IMR-90 (cell line): ENCODE results near the gene SLC38A9. TPM values are rescaled to one million over a fixed set of nuclear protein-coding genes. Genes with fewer than 3 reads are reported as not detected.

Experiments used
- ATAC-seq: fragments of 200-7000 bp; cut with Tn5 transposase; 2 replicates; pipeline ENCODE4 v1.9.1; 2020; ENCODE audit warnings: low read depth, mild to moderate bottlenecking, moderate library complexity
- BruUV-seq: library from RNA; stranded (reverse); fragments of 400-500 nt; replicated peaks from 2 replicates; lab custom pipeline; 2021; lab: Mats Ljungman, UMichigan
- CTCF ChIA-PET: fragments of 300-600 bp; formaldehyde crosslinking; extraction: SDS; loops from one replicate; lab custom pipeline; 2021; ENCODE audit warnings: antibody characterized with exemption; lab: Yijun Ruan, JAX
- POLR2A ChIA-PET: fragments of 300-600 bp; sonication (Branson Sonifier 250); formaldehyde crosslinking; loops from one replicate; lab custom pipeline; 2022; ENCODE audit warnings: antibody characterized with exemption; ENCODE audit not compliant: unreplicated experiment; lab: Charles Lee
- DNase-seq: peaks from one replicate; pipeline ENCODE4 v3.0.0; 2013
- H2AFZ ChIP-seq: replicated peaks from 2 replicates; pipeline ENCODE3; 2013; ENCODE audit warnings: low read length, mild to moderate bottlenecking; ENCODE audit not compliant: poor library complexity
- H2AK5ac ChIP-seq: 2 replicates; pipeline ENCODE4 v1.6.1; 2013; ENCODE audit warnings: low read depth, low read length, inconsistent platforms
- H2AK9ac ChIP-seq: replicated peaks from 2 replicates; pipeline ENCODE3; 2013; ENCODE audit warnings: mild to moderate bottlenecking, low read depth, low read length, moderate library complexity; ENCODE audit not compliant: poor library complexity
- H2BK120ac ChIP-seq: 2 replicates; pipeline ENCODE4 v1.6.1; 2013; ENCODE audit warnings: low read depth, low read length, inconsistent platforms
- H2BK15ac ChIP-seq: 3 replicates; pipeline ENCODE4 v1.6.1; 2013; ENCODE audit warnings: low read depth, low read length, inconsistent platforms
- H2BK20ac ChIP-seq: 2 replicates; pipeline ENCODE4 v1.6.1; 2013; ENCODE audit warnings: low read depth, mild to moderate bottlenecking, inconsistent platforms, low read length, moderate library complexity
- H2BK5ac ChIP-seq: 2 replicates; pipeline ENCODE4 v1.6.1; 2013; ENCODE audit warnings: mild to moderate bottlenecking, low read depth, low read length, inconsistent platforms; ENCODE audit not compliant: poor library complexity, severe bottlenecking
- H3K14ac ChIP-seq: replicated peaks from 2 replicates; pipeline ENCODE4 v1.6.1; 2013; ENCODE audit warnings: low read depth, low read length, inconsistent platforms
- H3K18ac ChIP-seq: 2 replicates; pipeline ENCODE4 v1.6.1; 2013; ENCODE audit warnings: low read depth, low read length, control low read depth
- H3K23ac ChIP-seq: 2 replicates; pipeline ENCODE4 v1.6.1; 2013; ENCODE audit warnings: low read depth, low read length, inconsistent platforms
- H3K27ac ChIP-seq: 2 replicates; pipeline ENCODE4 v1.5.1; 2013; ENCODE audit warnings: mild to moderate bottlenecking, control low read depth, low read length; ENCODE audit not compliant: insufficient read depth
- H3K27me3 ChIP-seq: 2 replicates; pipeline ENCODE4 v1.6.1; 2013; ENCODE audit warnings: low read length; ENCODE audit not compliant: control insufficient read depth, insufficient read depth
- H3K36me3 ChIP-seq: 2 replicates; pipeline ENCODE4 v1.6.1; 2013; ENCODE audit warnings: low read length, mixed read lengths; ENCODE audit not compliant: control insufficient read depth, insufficient read depth
- H3K4ac ChIP-seq: 2 replicates; pipeline ENCODE4 v1.6.1; 2013; ENCODE audit warnings: low read depth, low read length, inconsistent platforms
- H3K4me1 ChIP-seq: 2 replicates; pipeline ENCODE4 v1.6.1; 2013; ENCODE audit warnings: low read length, mixed read lengths; ENCODE audit not compliant: control insufficient read depth, insufficient read depth
- H3K4me2 ChIP-seq: 2 replicates; pipeline ENCODE4 v1.6.1; 2013; ENCODE audit warnings: low read depth, mild to moderate bottlenecking, control low read depth, low read length, moderate library complexity
- H3K4me3 ChIP-seq: 2 replicates; pipeline ENCODE4 v1.5.1; 2013; ENCODE audit warnings: low read depth, mild to moderate bottlenecking, control low read depth, low read length, moderate library complexity; ENCODE audit not compliant: insufficient read depth
- H3K56ac ChIP-seq: 2 replicates; pipeline ENCODE4 v1.6.1; 2013; ENCODE audit warnings: low read length, inconsistent platforms; ENCODE audit not compliant: insufficient read depth; ENCODE audit errors: extremely low read depth
- H3K79me1 ChIP-seq, 2 experiments: 2 replicates each; pipeline ENCODE4 v1.6.1; 2013; ENCODE audit warnings: low read length in 2 of 2, inconsistent platforms in 1 of 2, low read depth in 1 of 2
- H3K9ac ChIP-seq: 2 replicates; pipeline ENCODE4 v1.6.1; 2013; ENCODE audit warnings: low read depth, low read length, control low read depth
- H3K9me1 ChIP-seq: 2 replicates; pipeline ENCODE4 v1.6.1; 2013; ENCODE audit warnings: low read length, inconsistent platforms; ENCODE audit not compliant: insufficient read depth
- H3K9me3 ChIP-seq: 2 replicates; pipeline ENCODE4 v1.6.1; 2013; ENCODE audit warnings: low read length; ENCODE audit not compliant: control insufficient read depth, insufficient read depth
- H4K20me1 ChIP-seq: 2 replicates; pipeline ENCODE4 v1.6.1; 2013; ENCODE audit warnings: low read length, inconsistent platforms; ENCODE audit not compliant: insufficient read depth
- H4K5ac ChIP-seq: 2 replicates; pipeline ENCODE4 v1.6.1; 2013; ENCODE audit warnings: mild to moderate bottlenecking, low read depth, low read length, control low read depth
- H4K8ac ChIP-seq, 2 experiments: 2 replicates each; pipeline ENCODE4 v1.6.1; 2013; ENCODE audit warnings: low read depth in 2 of 2, low read length in 2 of 2, control low read depth in 1 of 2, inconsistent platforms in 1 of 2
- H4K91ac ChIP-seq: 2 replicates; pipeline ENCODE4 v1.6.1; 2013; ENCODE audit warnings: low read depth, low read length, inconsistent platforms; ENCODE audit not compliant: insufficient read depth
- BHLHE40 ChIP-seq: fragments of 150-350 bp; IDR thresholded peaks from 2 replicates; pipeline ENCODE4 v1.6.1; 2016; ENCODE audit warnings: mild to moderate bottlenecking, low read depth, low read length
- WGBS, 2 experiments: methylation state at CpG; one replicate each; pipeline versions ENCODE4 v1.1.5 to v1.1.7; 2013; ENCODE audit warnings: missing lambda C conversion rate in 2 of 2; ENCODE audit not compliant: insufficient read length in 1 of 2; ENCODE audit errors: extremely low coverage in 2 of 2; 5-methylcytosine and 5-hydroxymethylcytosine counted together
- dilution Hi-C: fragments of 300-500 bp; cut with HindIII; formaldehyde crosslinking; loops from one replicate; pipeline ENCODE4 v1.14.3; 2018; ENCODE audit warnings: low sequenced_read_pairs; ENCODE audit not compliant: unreplicated experiment
- in situ Hi-C: fragments of 300-500 bp; cut with MboI; formaldehyde crosslinking; loops from 3 replicates; pipeline ENCODE4 v1.14.3; 2019; ENCODE audit warnings: low sequenced_read_pairs, inconsistent platforms, mixed read lengths
- intact Hi-C: fragments of 100-400 bp; cut with micrococcal nuclease; formaldehyde crosslinking; loops from 2 replicates; pipeline ENCODE4 v1.10.0; 2022
- polyA plus RNA-seq, 3 experiments: library from polyadenylated mRNA; depleted of rRNA; stranded (reverse); fragments of >200 nt; gene quantifications; 2 replicates each; pipeline ENCODE4 v1.2.3, GENCODE V29; 2012; ENCODE audit warnings: low replicate concordance in 1 of 3
- total RNA-seq: library from RNA; depleted of rRNA; stranded (reverse); fragments of >200 nt; gene quantifications from 2 replicates; pipeline ENCODE4 v1.2.3, GENCODE V29; 2012

Gene SLC38A9
- total and polyA plus RNA-seq, 2 of the 4 experiments (the other 2 are of a cell fraction), result 10.5 to 24.2 TPM

GRCh38 chr5:55702598-55703345 lies 9.4 kb downstream of the SLC38A9 start:
- H3K79me1 ChIP-seq, result peaks cover 2 to 9% of the 10 kb centered on the region in 2 experiments; a peak in 2 of 4 replicates
- H2AFZ ChIP-seq, result no peak overlapping the region
- H4K5ac ChIP-seq, result no peak overlapping the region
- no peak overlapping the region for H3K56ac ChIP-seq
- no peak overlapping the region for H2AK5ac ChIP-seq
- no peak for TF ChIP-seq BHLHE40
- H3K27ac ChIP-seq, result no peak overlapping the region
- POLR2A ChIA-PET, result no interaction called here
- H3K14ac ChIP-seq, result no peak overlapping the region
- H3K9me1 ChIP-seq, result no peaks in the 10 kb centered on the region
- H2BK120ac ChIP-seq, result no peak overlapping the region
- CTCF ChIA-PET, result interaction anchor here (0.6 kb wide), 1 partner anchor 225 kb away, joined by 4 read pairs; no protein-coding TSS in a partner anchor
- H3K4me3 ChIP-seq, result no peak overlapping the region
- H2AK9ac ChIP-seq, result no peak overlapping the region
- H3K4ac ChIP-seq, result no peak overlapping the region
- no peak overlapping the region for H3K23ac ChIP-seq
- no peaks in the 10 kb centered on the region for H3K9me3 ChIP-seq
- H3K4me1 ChIP-seq, result no peaks in the 10 kb centered on the region
- dilution Hi-C loops, result no loop called here
- H3K4me2 ChIP-seq, result no peak overlapping the region
- no peak overlapping the region for H2BK15ac ChIP-seq
- no peaks in the 10 kb centered on the region for H3K27me3 ChIP-seq
- DNase-seq, result no peak
- no peak overlapping the region for H3K18ac ChIP-seq
- no peaks in the 10 kb centered on the region for H4K20me1 ChIP-seq
- no TSS peak for BruUV-seq
- no peak overlapping the region for H4K8ac ChIP-seq
- no peak for ATAC-seq
- peaks cover 6% of the 10 kb centered on the region for H3K36me3 ChIP-seq
- intact Hi-C loops, result no loop called here
- in situ Hi-C loops, result no loop called here
- no peak overlapping the region for H2BK5ac ChIP-seq
- H3K9ac ChIP-seq, result no peak overlapping the region
- WGBS, 2 experiments, result no CpG with 5 or more reads among the region's 1 CpG
- no peak overlapping the region for H4K91ac ChIP-seq
- no peak overlapping the region for H2BK20ac ChIP-seq
